Parathyroid adenoma (tissue), 2 donors: Measurements from ENCODE around the gene RRP12.

ENCODE experiments used
- H2AFZ ChIP-seq: fragments of 300-600 bp; sonication (generic); one replicate; pipeline ENCODE4 v1.7.0; 2017; ENCODE audit warnings: antibody characterized with exemption, mild to moderate bottlenecking
- H3K27ac ChIP-seq: fragments of 300-600 bp; sonication (generic); one replicate; pipeline ENCODE4 v1.7.0; 2017
- H3K27me3 ChIP-seq: fragments of 300-600 bp; sonication (generic); one replicate; pipeline ENCODE4 v1.7.0; 2017; ENCODE audit warnings: low read length; ENCODE audit not compliant: control insufficient read depth, insufficient read depth
- H3K36me3 ChIP-seq: fragments of 300-600 bp; sonication (generic); one replicate; pipeline ENCODE4 v1.7.0; 2017; ENCODE audit warnings: low read length; ENCODE audit not compliant: control insufficient read depth, insufficient read depth
- H3K4me1 ChIP-seq: fragments of 300-600 bp; sonication (generic); one replicate; pipeline ENCODE4 v1.7.0; 2017; ENCODE audit warnings: control low read depth
- H3K4me2 ChIP-seq: fragments of 300-600 bp; sonication (generic); one replicate; pipeline ENCODE4 v1.7.0; 2017; ENCODE audit warnings: low read length
- H3K4me3 ChIP-seq: fragments of 300-600 bp; sonication (generic); one replicate; pipeline ENCODE4 v1.7.0; 2017; ENCODE audit warnings: low read depth, low read length
- H3K79me2 ChIP-seq: fragments of 300-600 bp; sonication (generic); one replicate; pipeline ENCODE4 v1.7.0; 2017; ENCODE audit warnings: control low read depth
- H3K9ac ChIP-seq: fragments of 300-600 bp; sonication (generic); one replicate; pipeline ENCODE4 v1.7.0; 2017; ENCODE audit warnings: mild to moderate bottlenecking
- H3K9me3 ChIP-seq: fragments of 300-600 bp; sonication (generic); one replicate; pipeline ENCODE4 v1.7.0; 2017; ENCODE audit warnings: low read length; ENCODE audit not compliant: control insufficient read depth
- CTCF ChIP-seq: fragments of 300-600 bp; sonication (generic); IDR thresholded peaks from one replicate; pipeline ENCODE4 v1.7.0; 2017; ENCODE audit warnings: antibody characterized with exemption, mild to moderate bottlenecking
- donor health status: primary hyperparathyroidism.

RRP12 gene

GRCh38 chr10:97356318-97356914 is 44.7 kb downstream of the RRP12 start:
- TF ChIP-seq CTCF, result no peak
- Histone ChIP-seq H3K4me2 (no peak overlapping the region), H3K36me3 (no peaks in the 10 kb centered on the region), H3K27ac (no peak overlapping the region), H3K4me3 (no peak overlapping the region), H3K4me1 (no peaks in the 10 kb centered on the region), H3K79me2 (no peaks in the 10 kb centered on the region), H3K9me3 (no peaks in the 10 kb centered on the region), H3K27me3 (no peaks in the 10 kb centered on the region), H2AFZ (no peak overlapping the region), H3K9ac (no peak overlapping the region)

- H3K27ac ChIP-seq, result no peak overlapping the region
Observed at GRCh38 chr10:97355571-97355975, 45.6 kb downstream of the RRP12 start.

GRCh38 chr10:97353945-97354344 is 47.2 kb downstream of the RRP12 start:
- Histone ChIP-seq H3K27ac (no peak overlapping the region), H3K79me2 (no peaks in the 10 kb centered on the region), H3K9me3 (no peaks in the 10 kb centered on the region), H3K27me3 (no peaks in the 10 kb centered on the region), H3K36me3 (no peaks in the 10 kb centered on the region), H3K4me2 (no peak overlapping the region), H3K4me3 (no peak overlapping the region), H3K9ac (no peak overlapping the region), H3K4me1 (no peaks in the 10 kb centered on the region), H2AFZ (no peak overlapping the region)
- TF ChIP-seq CTCF, result no peak

More at GRCh38 chr10:97355571-97355975, 45.6 kb downstream of the RRP12 start:
- peak; percentile 54 for TF ChIP-seq CTCF
- Histone ChIP-seq H3K79me2 (no peaks in the 10 kb centered on the region), H3K27me3 (no peaks in the 10 kb centered on the region), H3K4me2 (no peak overlapping the region), H2AFZ (no peak overlapping the region), H3K4me1 (no peaks in the 10 kb centered on the region), H3K9ac (no peak overlapping the region), H3K36me3 (no peaks in the 10 kb centered on the region), H3K4me3 (no peak overlapping the region), H3K9me3 (no peaks in the 10 kb centered on the region)

GRCh38 chr10:97349752-97350513 is 51.2 kb downstream of the RRP12 start:
- Histone ChIP-seq H3K9ac (no peak overlapping the region), H3K4me3 (no peak overlapping the region)

More at GRCh38 chr10:97349752-97350513, 51.2 kb downstream of the RRP12 start:
- Histone ChIP-seq H3K27ac (no peak overlapping the region), H3K36me3 (no peaks in the 10 kb centered on the region), H3K9me3 (no peaks in the 10 kb centered on the region), H3K4me2 (no peak overlapping the region), H2AFZ (no peak overlapping the region), H3K27me3 (no peaks in the 10 kb centered on the region), H3K79me2 (no peaks in the 10 kb centered on the region), H3K4me1 (no peaks in the 10 kb centered on the region)
- TF ChIP-seq CTCF, result no peak
